Left lobe of liver (tissue), 2 donors: ENCODE measurements around the gene ITPR3. TPM values are rescaled to one million over a fixed set of nuclear protein-coding genes. Genes with fewer than 3 reads are reported as not detected.

Source experiments
- ATAC-seq: fragments of 200-7000 bp; cut with Tn5 transposase; one replicate; pipeline ENCODE4 v1.9.1; 2020; ENCODE audit warnings: mild to moderate bottlenecking, moderate library complexity
- DNase-seq: peaks from one replicate; pipeline ENCODE4 v3.0.0-alpha.2; 2020; ENCODE audit warnings: low spot score
- total RNA-seq: library from RNA; stranded (reverse); gene quantifications from one replicate; pipeline ENCODE4 v1.2.1, GENCODE V29; 2021
- donor health status: DM: no; HTN: no; CAD: no; lungs with moderate emphysema.
- donor health status: DM: no; HTN: yes; CAD: no.

Gene ITPR3
- total RNA-seq, 1 donor from 2014 or later: 1.3 TPM

GRCh38 chr6:33633462-33634158 lies 12.5 kb downstream of the ITPR3 start:
- DNase-seq: no peak
- peak; percentile 86 for ATAC-seq

- DNase-seq: no peak
Measured at GRCh38 chr6:33634161-33634727, 13.1 kb downstream of the ITPR3 start.

GRCh38 chr6:33634946-33635345 lies 13.8 kb downstream of the ITPR3 start:
- ATAC-seq (no peak), DNase-seq (no peak)

More at GRCh38 chr6:33634161-33634727, 13.1 kb downstream of the ITPR3 start:
- peak; percentile 34 for ATAC-seq

GRCh38 chr6:33636655-33637054 lies 15.5 kb downstream of the ITPR3 start:
- DNase-seq: no peak

GRCh38 chr6:33638556-33638955 lies 17.4 kb downstream of the ITPR3 start:
- ATAC-seq: no peak
- no peak for DNase-seq

More at GRCh38 chr6:33636655-33637054, 15.5 kb downstream of the ITPR3 start:
- ATAC-seq: no peak

GRCh38 chr6:33639559-33639958 lies 18.4 kb downstream of the ITPR3 start:
- DNase-seq: no peak
- no peak for ATAC-seq

GRCh38 chr6:33640361-33640760 lies 19.2 kb downstream of the ITPR3 start:
- ATAC-seq (no peak), DNase-seq (no peak)

- no peak for DNase-seq
- ATAC-seq: no peak
Measured at GRCh38 chr6:33641144-33641543, 20.0 kb downstream of the ITPR3 start.

- DNase-seq (no peak), ATAC-seq (no peak)
Measured at GRCh38 chr6:33641602-33642001, 20.5 kb downstream of the ITPR3 start.

- no peak for ATAC-seq
- DNase-seq: no peak
Measured at GRCh38 chr6:33642897-33643296, 21.8 kb downstream of the ITPR3 start.

- DNase-seq (no peak), ATAC-seq (no peak)
Measured at GRCh38 chr6:33651403-33651802, 30.3 kb downstream of the ITPR3 start.

GRCh38 chr6:33652002-33652401 lies 30.9 kb downstream of the ITPR3 start:
- no peak for DNase-seq
- ATAC-seq: no peak

GRCh38 chr6:33654831-33655554 lies 33.9 kb downstream of the ITPR3 start:
- ATAC-seq (no peak), DNase-seq (no peak)

GRCh38 chr6:33656844-33657243 lies 35.7 kb downstream of the ITPR3 start:
- ATAC-seq (no peak), DNase-seq (no peak)

GRCh38 chr6:33658982-33659689 lies 38.0 kb downstream of the ITPR3 start:
- ATAC-seq (no peak), DNase-seq (no peak)

- no peak for ATAC-seq
- no peak for DNase-seq
Measured at GRCh38 chr6:33659986-33660385, 38.9 kb downstream of the ITPR3 start.

GRCh38 chr6:33661106-33661838 lies 40.1 kb downstream of the ITPR3 start:
- ATAC-seq: no peak
- no peak for DNase-seq

- DNase-seq (no peak), ATAC-seq (no peak)
Measured at GRCh38 chr6:33662318-33662717, 41.2 kb downstream of the ITPR3 start.

GRCh38 chr6:33663028-33663427 lies 41.9 kb downstream of the ITPR3 start:
- DNase-seq (no peak), ATAC-seq (no peak)

GRCh38 chr6:33663727-33664449 lies 42.8 kb downstream of the ITPR3 start:
- DNase-seq (no peak), ATAC-seq (no peak)
